Small intestine (tissue), 7 donors: ENCODE data around the gene UBE3C. TPM values are rescaled to one million over a fixed set of nuclear protein-coding genes. Genes with fewer than 3 reads are reported as not detected.

Experiments
- DNase-seq, 2 donors: peaks; one replicate each; pipeline versions ENCODE4 v3.0.0 to v3.0.0-alpha.2; 2013
- FAIRE-seq: peaks from 2 replicates; lab custom pipeline; 2012; peaks lifted over from hg19 to GRCh38; lab: Jason Lieb, UNC
- H3K27ac ChIP-seq, 3 donors: one replicate each; pipeline ENCODE4 v1.5.1; 2013; ENCODE audit warnings: low read length in 2 of 3, mild to moderate bottlenecking in 2 of 3, control low read depth in 1 of 3, inconsistent platforms in 1 of 3, low read depth in 1 of 3, moderate library complexity in 1 of 3
- H3K27me3 ChIP-seq, 3 donors: one replicate each; pipeline ENCODE4 v1.6.1; 2013; ENCODE audit warnings: low read length in 3 of 3, inconsistent platforms in 1 of 3; ENCODE audit not compliant: control insufficient read depth in 3 of 3, insufficient read depth in 3 of 3
- H3K36me3 ChIP-seq, 3 donors: one replicate each; pipeline ENCODE4 v1.6.1; 2013; ENCODE audit warnings: low read length in 3 of 3, inconsistent platforms in 1 of 3, low read depth in 1 of 3, mild to moderate bottlenecking in 1 of 3, moderate library complexity in 1 of 3; ENCODE audit not compliant: control insufficient read depth in 3 of 3, insufficient read depth in 2 of 3
- H3K4me1 ChIP-seq, 3 donors: one replicate each; pipeline ENCODE4 v1.6.1; 2013; ENCODE audit warnings: low read length in 2 of 3, inconsistent platforms in 1 of 3, low read depth in 1 of 3, mild to moderate bottlenecking in 1 of 3, moderate library complexity in 1 of 3; ENCODE audit not compliant: control insufficient read depth in 3 of 3, insufficient read depth in 2 of 3
- H3K4me3 ChIP-seq, 3 donors: one replicate each; pipeline ENCODE4 v1.5.1; 2013; ENCODE audit warnings: low read length in 3 of 3, control low read depth in 1 of 3, inconsistent platforms in 1 of 3, low read depth in 1 of 3, mild to moderate bottlenecking in 1 of 3, moderate library complexity in 1 of 3
- H3K9me3 ChIP-seq, 2 donors: one replicate each; pipeline ENCODE4 v1.6.1; 2013; ENCODE audit warnings: low read depth in 1 of 2, low read length in 1 of 2; ENCODE audit not compliant: control insufficient read depth in 2 of 2, insufficient read depth in 1 of 2
- WGBS, 3 donors: extraction: QIAGEN DNeasy Blood & Tissue Kit; methylation state at CpG; one replicate each; pipeline ENCODE4 v1.1.7; 2013; 5-methylcytosine and 5-hydroxymethylcytosine counted together
- polyA plus RNA-seq, 4 donors: library from polyadenylated mRNA; stranded (reverse) in 3 of 4; unstranded in 1 of 4; fragments of 200-250 nt in 3 of 4; fragments of 120-200 nt in 1 of 4; gene quantifications; one replicate each; pipeline versions ENCODE4 v1.2.1 to v1.2.3, GENCODE V29; 2013
- donor health status: healthy with polysubstance abuse.
- donor health status: control.
- donor health status: control.
- donor health status: Bipolar disorder and iron deficiency.
- donor health status: healthy.

The UBE3C gene
- polyA plus RNA-seq, 4 donors: 22.2 to 47.6 (median 26.8) TPM

DNA sequence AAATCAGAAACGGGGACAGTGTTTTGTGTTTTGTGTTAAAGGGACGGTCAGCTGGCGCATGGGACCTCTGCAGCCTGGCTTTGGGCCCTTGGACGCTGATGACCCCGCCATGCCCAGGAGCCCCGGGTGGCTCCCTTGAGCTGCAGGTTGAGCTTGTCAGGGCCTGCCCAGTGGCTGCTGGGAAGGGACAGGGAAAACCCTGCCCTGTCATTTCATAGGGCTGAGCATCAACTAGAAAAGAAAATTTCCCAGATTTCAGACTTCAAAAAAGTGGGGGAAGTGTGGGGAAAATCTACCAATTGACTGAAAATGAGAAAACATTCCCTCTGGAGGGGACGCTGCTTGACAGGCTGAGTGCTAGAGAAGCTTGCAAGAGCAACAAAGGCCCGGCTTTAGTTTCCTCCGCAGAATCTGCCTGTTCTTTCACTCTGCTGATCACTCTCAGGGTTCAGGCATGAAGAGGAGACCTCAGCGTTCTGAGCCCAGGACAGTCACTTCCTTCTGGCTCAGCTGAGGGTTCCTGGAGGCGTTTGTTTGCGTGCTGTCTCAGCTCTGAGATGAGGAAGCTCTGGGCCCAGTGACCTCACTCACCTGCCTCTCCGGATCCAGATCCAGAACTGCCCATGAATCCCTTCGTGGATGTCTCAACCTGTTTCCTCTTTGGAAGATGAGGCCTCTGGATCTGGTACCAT is 179.4 kb downstream of the UBE3C start:
- no peaks in the 10 kb centered on the region for H3K4me1 ChIP-seq
- no peaks in the 10 kb centered on the region for H3K9me3 ChIP-seq
- no peaks in the 10 kb centered on the region for H3K36me3 ChIP-seq
- no peak overlapping the region for H3K4me3 ChIP-seq
- no peaks in the 10 kb centered on the region for H3K27me3 ChIP-seq
- no peak overlapping the region for H3K27ac ChIP-seq
- no peak for DNase-seq
- no peak for FAIRE-seq
- 60 to 63% (median 62%) methylated on average over 13 to 14 of the region's 14 CpGs for WGBS, 3 donors

Other genes with a start within 250 kb of the UBE3C start
- gene LMBR1, start 245.7 kb upstream of the UBE3C start, polyA plus RNA-seq: 10 to 100 TPM in 2 of 4 donors, 1 to 10 TPM in 2; 4.3 to 34.5 (median 11.9) TPM
- 10 to 100 TPM in 1 of 4 donors, 1 to 10 TPM in 3; 3.6 to 19.7 (median 7.2) TPM for gene NOM1, start 189.2 kb upstream of the UBE3C start, polyA plus RNA-seq
- gene MNX1, start 128.3 kb upstream of the UBE3C start, polyA plus RNA-seq: 10 to 100 TPM in 2 of 4 donors, 1 to 10 TPM in 2; 3.5 to 17.3 (median 9.2) TPM
- gene DNAJB6, start 198.1 kb downstream of the UBE3C start, polyA plus RNA-seq: 10 to 100 TPM; 61.7 to 88.1 (median 66.9) TPM